A673 (cell line): ENCODE results near the gene AMBRA1.

Experiments
- EZH2 ChIP-seq: fragments of 200-600 bp; sonication (generic); IDR thresholded peaks from 2 replicates; pipeline ENCODE4 v1.6.1; 2017; ENCODE audit warnings: borderline replicate concordance, low read depth, mild to moderate bottlenecking, mixed read lengths, antibody characterized with exemption, low read length; ENCODE audit not compliant: poor library complexity, severe bottlenecking
- TF ChIP-seq, protein P1 (sequence below): fragments of 300-800, 200-600 bp; sonication (generic); conservative IDR thresholded peaks from 2 replicates; pipeline ENCODE4 v1.5.1; 2017; ENCODE audit warnings: low read depth, mild to moderate bottlenecking, antibody characterized with exemption, low read length, moderate library complexity, mixed read lengths

GRCh38 chr11:46633291-46634217, 39.7 kb upstream of the AMBRA1 start:
- no peak for TF ChIP-seq EZH2
- TF ChIP-seq, protein P1, sequence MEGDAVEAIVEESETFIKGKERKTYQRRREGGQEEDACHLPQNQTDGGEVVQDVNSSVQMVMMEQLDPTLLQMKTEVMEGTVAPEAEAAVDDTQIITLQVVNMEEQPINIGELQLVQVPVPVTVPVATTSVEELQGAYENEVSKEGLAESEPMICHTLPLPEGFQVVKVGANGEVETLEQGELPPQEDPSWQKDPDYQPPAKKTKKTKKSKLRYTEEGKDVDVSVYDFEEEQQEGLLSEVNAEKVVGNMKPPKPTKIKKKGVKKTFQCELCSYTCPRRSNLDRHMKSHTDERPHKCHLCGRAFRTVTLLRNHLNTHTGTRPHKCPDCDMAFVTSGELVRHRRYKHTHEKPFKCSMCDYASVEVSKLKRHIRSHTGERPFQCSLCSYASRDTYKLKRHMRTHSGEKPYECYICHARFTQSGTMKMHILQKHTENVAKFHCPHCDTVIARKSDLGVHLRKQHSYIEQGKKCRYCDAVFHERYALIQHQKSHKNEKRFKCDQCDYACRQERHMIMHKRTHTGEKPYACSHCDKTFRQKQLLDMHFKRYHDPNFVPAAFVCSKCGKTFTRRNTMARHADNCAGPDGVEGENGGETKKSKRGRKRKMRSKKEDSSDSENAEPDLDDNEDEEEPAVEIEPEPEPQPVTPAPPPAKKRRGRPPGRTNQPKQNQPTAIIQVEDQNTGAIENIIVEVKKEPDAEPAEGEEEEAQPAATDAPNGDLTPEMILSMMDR: no peak
